CD4-positive, alpha-beta T cell treated with Interleukin-4 for 1 hour (primary cell): ENCODE results near the gene SH3D19.

Source experiments
- DNase-seq, 2 donors: peaks; one replicate each; pipeline ENCODE4 v3.0.0-alpha.2; 2020 to 2022

Gene SH3D19, protein sequence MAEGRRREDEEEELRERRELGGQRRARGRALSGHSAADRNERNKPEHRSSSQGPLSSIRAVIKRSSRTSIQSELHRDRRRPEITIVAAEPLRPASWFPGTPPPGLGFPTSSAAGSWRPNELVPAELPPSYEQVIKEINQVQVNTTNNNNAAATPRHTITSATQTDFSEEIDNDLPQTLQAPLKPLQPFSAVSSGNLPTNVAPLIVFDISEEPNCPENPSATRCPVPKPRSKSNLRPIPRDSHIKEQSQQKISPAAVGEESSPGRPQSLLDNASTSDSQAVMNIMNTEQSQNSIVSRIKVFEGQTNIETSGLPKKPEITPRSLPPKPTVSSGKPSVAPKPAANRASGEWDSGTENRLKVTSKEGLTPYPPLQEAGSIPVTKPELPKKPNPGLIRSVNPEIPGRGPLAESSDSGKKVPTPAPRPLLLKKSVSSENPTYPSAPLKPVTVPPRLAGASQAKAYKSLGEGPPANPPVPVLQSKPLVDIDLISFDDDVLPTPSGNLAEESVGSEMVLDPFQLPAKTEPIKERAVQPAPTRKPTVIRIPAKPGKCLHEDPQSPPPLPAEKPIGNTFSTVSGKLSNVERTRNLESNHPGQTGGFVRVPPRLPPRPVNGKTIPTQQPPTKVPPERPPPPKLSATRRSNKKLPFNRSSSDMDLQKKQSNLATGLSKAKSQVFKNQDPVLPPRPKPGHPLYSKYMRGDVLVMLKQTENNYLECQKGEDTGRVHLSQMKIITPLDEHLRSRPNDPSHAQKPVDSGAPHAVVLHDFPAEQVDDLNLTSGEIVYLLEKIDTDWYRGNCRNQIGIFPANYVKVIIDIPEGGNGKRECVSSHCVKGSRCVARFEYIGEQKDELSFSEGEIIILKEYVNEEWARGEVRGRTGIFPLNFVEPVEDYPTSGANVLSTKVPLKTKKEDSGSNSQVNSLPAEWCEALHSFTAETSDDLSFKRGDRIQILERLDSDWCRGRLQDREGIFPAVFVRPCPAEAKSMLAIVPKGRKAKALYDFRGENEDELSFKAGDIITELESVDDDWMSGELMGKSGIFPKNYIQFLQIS

GRCh38 chr4:151325111-151325948 lies at the start of gene SH3D19:
TSS of gene SH3D19 (minus strand) at chr4:151325605. CDS start at chr4:151325352, 253 bp downstream.
- DNase-seq: no peak

- peak; percentile 78 to 80 for DNase-seq
Measured at GRCh38 chr4:151362404-151363164, 37.2 kb upstream of the SH3D19 start.

DNA sequence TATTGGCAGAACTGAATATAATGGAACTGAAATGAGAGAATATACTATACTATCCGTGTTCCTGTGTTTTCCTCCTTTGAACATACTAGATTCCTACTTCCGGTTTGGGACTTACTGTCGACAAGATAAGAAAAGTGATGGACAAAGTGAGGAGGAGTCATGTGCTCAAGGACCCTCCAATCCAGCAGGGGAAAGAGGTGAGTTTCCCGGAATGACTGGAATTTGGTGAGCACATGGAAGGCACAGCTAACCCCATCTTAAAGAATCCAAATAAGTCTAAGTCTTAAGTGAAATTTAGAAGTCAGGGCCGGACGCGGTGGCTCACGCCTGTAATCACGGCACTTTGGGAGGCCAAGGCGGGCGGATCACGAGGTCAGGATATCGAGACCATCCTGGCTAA lies 36.6 kb upstream of the SH3D19 start:
- DNase-seq: no peak

GRCh38 chr4:151361126-151361525 lies 35.7 kb upstream of the SH3D19 start:
- no peak for DNase-seq

DNA sequence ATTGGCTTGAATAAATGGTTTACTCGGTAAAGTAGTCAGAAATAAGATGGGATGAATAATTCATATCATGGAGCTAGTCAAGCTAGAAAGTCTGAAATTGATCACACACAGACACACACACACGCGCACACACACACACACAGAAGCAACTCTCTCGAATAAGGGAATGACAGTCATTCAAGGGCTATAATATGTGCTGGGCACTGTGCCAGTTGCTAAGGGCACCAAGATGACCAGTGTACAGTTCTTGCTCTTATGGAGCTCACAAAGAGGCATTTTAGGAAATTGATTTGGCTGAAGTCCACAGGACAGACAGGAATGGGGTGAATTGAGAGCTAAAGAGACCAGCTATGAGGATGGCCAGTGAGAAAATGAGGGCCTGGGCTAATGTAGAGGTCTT lies 34.2 kb upstream of the SH3D19 start:
- no peak for DNase-seq

- no peak for DNase-seq
Measured at GRCh38 chr4:151358266-151358665, 32.9 kb upstream of the SH3D19 start.

DNA sequence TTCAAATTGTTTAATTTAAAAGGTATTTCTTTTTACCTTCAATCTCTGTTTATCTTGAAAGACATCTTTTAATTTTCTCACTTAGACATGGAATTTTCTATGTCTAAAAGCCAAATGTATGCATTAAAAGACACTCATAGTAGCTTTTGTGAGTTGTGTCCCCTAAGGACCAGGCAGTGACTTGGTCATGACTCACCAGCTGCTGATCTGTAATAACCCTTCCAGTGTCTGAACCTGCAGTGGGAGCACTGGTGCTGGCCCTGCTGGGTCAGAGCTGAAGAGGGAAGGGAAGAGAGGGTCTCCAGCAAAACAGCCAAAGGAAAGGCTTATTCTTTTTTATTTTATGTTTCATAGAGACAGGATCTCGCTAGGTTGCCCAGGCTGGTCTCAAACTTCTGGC lies 31.1 kb upstream of the SH3D19 start:
- DNase-seq: no peak

DNA sequence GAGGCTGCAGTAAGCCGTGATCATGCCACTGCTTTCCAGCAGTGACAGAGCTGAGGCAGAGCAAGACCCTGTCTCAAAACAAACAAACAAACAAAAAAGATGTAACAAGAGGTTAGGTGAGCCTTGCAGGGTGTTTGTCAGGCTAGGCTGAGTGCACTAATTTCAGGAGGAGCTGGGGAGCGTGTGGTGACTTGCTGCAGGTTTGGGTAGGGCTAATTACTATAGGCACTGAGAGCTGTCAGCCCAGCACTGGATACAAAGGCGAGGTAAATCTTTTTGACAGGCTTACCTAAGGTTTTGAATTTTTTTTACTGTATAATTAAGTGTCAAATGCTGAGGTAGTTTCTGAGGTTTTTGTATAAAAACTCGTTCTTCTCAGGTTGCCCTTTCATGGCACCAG lies 29.8 kb upstream of the SH3D19 start:
- no peak for DNase-seq

GRCh38 chr4:151347490-151348235 lies 22.3 kb upstream of the SH3D19 start:
- DNase-seq: no peak

- no peak for DNase-seq
Measured at GRCh38 chr4:151344948-151345347, 19.5 kb upstream of the SH3D19 start.

- no peak for DNase-seq
Measured at GRCh38 chr4:151340751-151341385, 15.5 kb upstream of the SH3D19 start.

DNA sequence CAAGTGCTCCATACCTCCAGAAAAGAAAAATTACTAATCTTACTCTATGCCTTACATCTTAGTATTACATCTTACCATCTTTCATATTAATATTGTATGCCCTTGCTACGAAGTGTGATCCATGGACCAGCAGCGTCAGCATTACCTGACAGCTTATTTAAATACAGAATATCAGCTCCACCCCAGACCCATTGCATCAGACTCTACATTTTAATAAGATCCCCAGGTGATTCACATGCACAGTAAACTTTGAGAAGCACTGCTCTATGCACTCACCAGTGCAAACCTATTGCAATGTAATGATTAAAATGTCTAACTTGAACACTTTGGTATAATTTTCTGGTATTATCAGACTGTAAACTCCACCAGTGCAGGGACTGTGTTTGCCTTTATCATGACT lies 14.1 kb upstream of the SH3D19 start:
- DNase-seq: no peak

GRCh38 chr4:151331276-151332042 lies 6.1 kb upstream of the SH3D19 start:
- no peak for DNase-seq

DNA sequence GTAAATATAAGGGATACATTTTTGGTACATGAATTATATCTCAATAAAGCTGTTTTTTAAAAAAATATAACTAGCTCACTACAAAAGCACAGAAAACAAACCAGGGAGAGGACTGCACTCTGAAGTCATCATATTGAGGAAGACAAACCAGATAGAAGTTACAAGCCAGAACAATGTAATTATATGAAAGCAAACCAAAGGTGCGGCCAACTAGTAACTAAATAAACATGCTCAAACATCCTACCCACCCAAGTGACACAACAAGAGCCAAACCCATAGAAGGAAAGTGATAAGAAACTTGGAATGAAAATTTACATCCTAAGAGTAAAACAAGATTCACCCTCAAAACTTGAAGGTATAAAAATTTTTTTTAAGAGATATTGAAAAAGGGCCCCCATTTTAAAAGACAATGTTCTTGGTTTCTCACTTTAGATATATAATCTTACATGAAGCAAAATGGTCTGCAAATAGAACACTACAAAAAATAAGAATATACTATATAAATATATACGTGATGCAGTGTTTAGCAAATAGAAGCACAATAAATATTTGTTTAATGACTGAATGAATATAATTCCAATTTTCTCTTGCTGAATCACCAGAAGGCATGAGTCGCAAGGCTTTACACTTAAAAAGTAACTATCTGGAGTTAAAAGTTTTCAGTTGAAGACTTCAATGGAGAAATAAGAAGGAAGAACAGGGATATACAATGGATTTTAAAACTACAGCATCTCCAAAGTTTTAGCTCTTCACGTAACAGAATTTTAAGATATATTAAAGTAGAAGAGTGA lies 4.0 kb upstream of the SH3D19 start:
- no peak for DNase-seq

GRCh38 chr4:151325949-151326246 lies 493 bp upstream of the SH3D19 start:
- DNase-seq: no peak

- no peak for DNase-seq
Measured at GRCh38 chr4:151324752-151325110, 674 bp downstream of the SH3D19 start.

DNA sequence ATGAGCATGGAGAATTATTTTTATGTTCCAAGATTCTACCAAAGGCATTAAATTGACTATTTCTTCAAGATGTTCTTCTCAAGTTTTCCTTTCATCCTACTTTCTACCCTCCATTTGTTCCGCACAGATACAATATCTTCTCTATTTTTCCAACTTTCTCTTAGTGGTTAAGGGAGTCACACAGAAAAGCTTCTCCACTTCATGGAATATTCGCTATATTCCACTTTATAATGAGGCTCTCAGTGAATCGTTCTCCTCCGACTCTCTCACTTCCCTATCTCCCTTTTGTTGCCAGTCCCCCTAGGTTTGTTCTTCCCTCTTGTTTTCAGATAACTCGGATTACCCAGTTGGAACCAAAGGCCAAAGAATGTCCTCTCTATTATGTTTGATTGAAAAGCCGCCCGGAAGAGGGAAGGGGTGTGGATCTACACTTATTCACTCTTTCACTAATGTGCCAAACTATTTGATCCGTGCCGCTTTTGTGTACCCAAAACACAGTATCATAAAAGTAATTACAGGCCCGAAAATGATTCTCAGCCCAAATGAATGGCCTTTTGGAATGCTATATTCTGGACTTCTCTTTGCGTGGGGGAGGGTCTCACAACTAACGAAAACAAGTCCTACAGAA lies 1.2 kb downstream of the SH3D19 start:
- DNase-seq: no peak

DNA sequence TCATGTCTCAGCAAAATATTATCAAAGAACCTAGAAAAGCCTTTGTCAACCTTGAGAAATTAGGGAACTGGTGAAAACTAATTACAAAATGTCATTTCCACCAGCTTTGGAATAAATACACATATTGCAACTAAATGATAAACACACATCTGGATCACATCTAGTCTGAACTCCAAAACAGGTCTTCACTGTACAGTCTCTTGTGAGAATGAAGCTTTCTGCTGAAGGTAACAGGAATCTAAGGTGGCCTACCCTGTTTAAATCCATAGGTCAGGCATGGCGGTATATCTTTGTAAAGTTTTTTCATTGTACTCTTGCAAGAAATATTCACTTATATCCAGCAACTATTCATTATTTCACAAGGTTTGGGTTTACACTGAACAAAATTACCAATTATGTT lies 1.7 kb downstream of the SH3D19 start:
- DNase-seq: no peak

GRCh38 chr4:151322570-151322969 lies 2.8 kb downstream of the SH3D19 start:
- no peak for DNase-seq
